IPS-15b (cell line): ENCODE data around the gene EIF2S2.

Experiments
- H3K27me3 ChIP-seq: one replicate; pipeline ENCODE4 v1.6.1; 2013; ENCODE audit warnings: low read length; ENCODE audit not compliant: control insufficient read depth, insufficient read depth
- H3K36me3 ChIP-seq: one replicate; pipeline ENCODE4 v1.6.1; 2013; ENCODE audit warnings: low read length; ENCODE audit not compliant: control insufficient read depth, insufficient read depth
- H3K4me1 ChIP-seq: one replicate; pipeline ENCODE4 v1.6.1; 2013; ENCODE audit warnings: mild to moderate bottlenecking, low read length; ENCODE audit not compliant: control insufficient read depth, insufficient read depth
- H3K4me3 ChIP-seq: one replicate; pipeline ENCODE4 v1.5.1; 2013; ENCODE audit warnings: low read depth, low read length
- H3K9ac ChIP-seq: one replicate; pipeline ENCODE4 v1.6.1; 2013; ENCODE audit warnings: low read depth, mild to moderate bottlenecking, low read length
- H3K9me3 ChIP-seq: one replicate; pipeline ENCODE4 v1.6.1; 2013; ENCODE audit warnings: mild to moderate bottlenecking, low read length; ENCODE audit not compliant: control insufficient read depth, insufficient read depth

The EIF2S2 gene

GRCh38 chr20:34083137-34083536, 28.9 kb downstream of the EIF2S2 start:
- Histone ChIP-seq H3K4me1 (no peaks in the 10 kb centered on the region), H3K4me3 (no peak overlapping the region), H3K9me3 (no peaks in the 10 kb centered on the region), H3K27me3 (no peaks in the 10 kb centered on the region), H3K9ac (no peak overlapping the region), H3K36me3 (peaks cover 13% of the 10 kb centered on the region)

DNA sequence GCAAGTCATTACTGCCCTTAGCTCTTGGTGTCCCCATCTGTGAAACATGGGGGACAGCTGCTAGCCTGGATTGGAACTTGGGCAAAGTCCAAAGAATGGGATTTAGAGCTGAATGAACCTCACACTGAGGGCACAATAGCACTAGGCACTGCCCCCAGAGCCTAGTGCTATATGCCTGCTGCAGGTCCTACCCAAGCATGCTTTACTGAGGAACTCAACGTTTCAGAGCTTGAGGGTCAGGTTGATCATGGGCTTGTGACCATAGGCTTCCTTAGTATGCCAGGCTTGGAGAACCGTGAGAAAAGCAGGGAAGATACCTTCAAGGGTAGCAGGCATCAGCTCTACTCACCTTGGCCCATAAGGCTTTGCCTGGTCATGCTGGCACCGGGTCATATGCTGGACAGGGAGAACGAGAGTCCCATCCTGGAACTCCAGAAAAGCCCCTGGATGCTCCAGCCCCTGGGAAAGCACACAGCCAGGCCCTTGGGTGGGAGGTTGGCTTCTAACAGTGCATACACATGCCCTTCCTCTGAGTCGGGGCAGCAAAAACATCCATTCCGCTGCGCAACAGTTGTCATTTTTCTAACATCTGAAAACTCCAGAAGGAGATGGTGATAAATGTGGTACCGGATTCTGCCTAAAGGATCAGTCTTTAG, 29.7 kb downstream of the EIF2S2 start:
- Histone ChIP-seq H3K4me1 (no peaks in the 10 kb centered on the region), H3K4me3 (no peak overlapping the region), H3K9ac (no peak overlapping the region), H3K9me3 (no peaks in the 10 kb centered on the region), H3K36me3 (peaks cover 13% of the 10 kb centered on the region), H3K27me3 (no peaks in the 10 kb centered on the region)

- Histone ChIP-seq H3K9me3 (no peaks in the 10 kb centered on the region), H3K36me3 (peaks cover 17% of the 10 kb centered on the region), H3K27me3 (no peaks in the 10 kb centered on the region), H3K4me3 (no peak overlapping the region), H3K9ac (no peak overlapping the region), H3K4me1 (no peaks in the 10 kb centered on the region)
Measured at GRCh38 chr20:34079818-34080217, 32.2 kb downstream of the EIF2S2 start.

DNA sequence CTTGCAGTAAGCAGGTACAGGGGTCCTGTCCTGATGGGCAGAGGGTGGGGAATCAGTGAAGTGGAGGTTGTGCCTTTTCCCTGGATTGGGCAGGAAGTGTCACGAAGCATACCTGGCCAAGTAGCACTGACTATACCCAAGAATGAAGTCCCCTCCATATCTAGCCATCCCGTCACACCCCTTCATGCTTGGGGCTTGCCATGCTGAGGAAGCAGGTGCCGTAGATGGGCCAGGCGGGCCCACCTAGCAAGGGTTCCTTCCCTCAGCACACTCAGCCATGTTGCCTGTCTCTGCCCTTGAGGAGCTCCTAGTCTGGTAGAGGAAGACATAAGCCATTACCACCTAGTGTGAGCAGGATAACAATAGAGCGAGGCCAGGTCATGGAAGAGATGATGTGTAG, 33.5 kb downstream of the EIF2S2 start:
- peaks cover 17% of the 10 kb centered on the region for H3K36me3 ChIP-seq
- no peaks in the 10 kb centered on the region for H3K9me3 ChIP-seq
- H3K9ac ChIP-seq = no peak overlapping the region
- no peaks in the 10 kb centered on the region for H3K4me1 ChIP-seq
- H3K27me3 ChIP-seq = no peaks in the 10 kb centered on the region
- no peak overlapping the region for H3K4me3 ChIP-seq

- H3K4me3 ChIP-seq = no peak overlapping the region
- H3K4me1 ChIP-seq = no peaks in the 10 kb centered on the region
- no peaks in the 10 kb centered on the region for H3K9me3 ChIP-seq
- no peaks in the 10 kb centered on the region for H3K27me3 ChIP-seq
- no peak overlapping the region for H3K9ac ChIP-seq
- H3K36me3 ChIP-seq = peaks cover 17% of the 10 kb centered on the region
Measured at GRCh38 chr20:34076952-34077351, 35.1 kb downstream of the EIF2S2 start.

DNA sequence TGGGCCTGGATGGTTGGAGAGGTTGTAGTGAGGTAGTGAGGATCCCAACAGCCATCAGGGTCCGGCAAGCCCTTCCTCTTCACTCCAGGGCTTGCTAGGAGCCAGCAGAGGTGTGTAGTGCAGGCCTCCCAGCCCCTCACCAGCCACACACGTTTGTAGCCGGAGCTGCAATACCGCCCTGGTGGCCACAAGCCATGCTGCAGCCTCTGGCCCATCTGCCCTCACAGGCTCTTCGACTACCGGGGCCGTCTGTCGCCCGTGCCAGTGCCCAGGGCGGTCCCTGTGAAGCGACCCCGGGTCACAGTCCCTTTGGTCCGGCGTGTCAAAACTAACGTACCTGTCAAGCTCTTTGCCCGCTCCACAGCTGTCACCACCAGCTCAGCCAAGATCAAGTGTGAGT, 36.4 kb downstream of the EIF2S2 start:
- Histone ChIP-seq H3K9ac (no peak overlapping the region), H3K4me3 (no peak overlapping the region), H3K4me1 (no peaks in the 10 kb centered on the region), H3K36me3 (peaks cover 17% of the 10 kb centered on the region), H3K27me3 (no peaks in the 10 kb centered on the region), H3K9me3 (no peaks in the 10 kb centered on the region)

DNA sequence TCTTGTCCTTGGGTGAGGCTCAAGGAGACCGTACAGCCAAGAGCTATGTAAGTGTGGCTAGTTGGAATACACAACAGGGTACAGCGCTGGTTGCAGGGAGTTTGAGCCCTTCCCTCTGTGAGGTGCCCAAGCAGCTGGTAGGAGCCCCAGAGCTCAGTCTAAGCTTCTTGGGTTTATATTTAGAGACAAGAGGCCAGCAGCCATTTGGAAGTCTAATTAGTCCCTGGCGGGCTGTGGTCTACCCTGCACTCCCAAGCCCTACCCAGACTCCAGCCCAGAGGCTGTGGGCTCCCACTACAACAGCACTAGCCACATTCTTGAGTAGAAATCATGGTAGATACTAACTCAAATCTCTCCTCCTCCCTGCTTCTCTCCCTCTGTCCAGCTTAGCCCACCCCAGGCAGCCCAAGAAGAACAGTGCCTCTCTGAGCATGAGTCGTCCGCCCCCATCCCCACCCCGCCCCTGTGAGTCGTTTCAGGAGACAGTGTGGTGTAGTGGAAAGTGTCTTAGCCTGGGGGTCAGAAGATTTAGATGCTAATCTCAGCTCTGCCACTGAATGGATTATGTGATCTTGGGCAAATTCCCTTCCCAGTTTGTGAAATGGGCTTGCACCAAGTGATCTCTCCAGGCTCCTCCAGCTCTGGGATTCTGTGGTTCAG, 37.8 kb downstream of the EIF2S2 start:
- no peak overlapping the region for H3K4me3 ChIP-seq
- no peaks in the 10 kb centered on the region for H3K9me3 ChIP-seq
- H3K36me3 ChIP-seq = peaks cover 10% of the 10 kb centered on the region
- no peaks in the 10 kb centered on the region for H3K27me3 ChIP-seq
- H3K9ac ChIP-seq = no peak overlapping the region
- H3K4me1 ChIP-seq = peaks cover 4% of the 10 kb centered on the region

- Histone ChIP-seq H3K27me3 (no peaks in the 10 kb centered on the region), H3K36me3 (peaks cover 4% of the 10 kb centered on the region)
Measured at GRCh38 chr20:34072778-34073177, 39.3 kb downstream of the EIF2S2 start.

GRCh38 chr20:34072076-34072475, 40.0 kb downstream of the EIF2S2 start:
- Histone ChIP-seq H3K4me3 (no peak overlapping the region), H3K4me1 (peaks cover 12% of the 10 kb centered on the region), H3K27me3 (no peaks in the 10 kb centered on the region), H3K9me3 (no peaks in the 10 kb centered on the region), H3K36me3 (peaks cover 4% of the 10 kb centered on the region), H3K9ac (no peak overlapping the region)

More at GRCh38 chr20:34072778-34073177, 39.3 kb downstream of the EIF2S2 start:
- Histone ChIP-seq H3K4me1 (peaks cover 8% of the 10 kb centered on the region), H3K4me3 (no peak overlapping the region), H3K9me3 (no peaks in the 10 kb centered on the region), H3K9ac (no peak overlapping the region)

GRCh38 chr20:34070859-34071258, 41.2 kb downstream of the EIF2S2 start:
- H3K27me3 ChIP-seq = no peaks in the 10 kb centered on the region
- no peak overlapping the region for H3K4me3 ChIP-seq
- H3K9ac ChIP-seq = no peak overlapping the region
- no peaks in the 10 kb centered on the region for H3K36me3 ChIP-seq
- H3K9me3 ChIP-seq = no peaks in the 10 kb centered on the region
- peaks cover 12% of the 10 kb centered on the region for H3K4me1 ChIP-seq

DNA sequence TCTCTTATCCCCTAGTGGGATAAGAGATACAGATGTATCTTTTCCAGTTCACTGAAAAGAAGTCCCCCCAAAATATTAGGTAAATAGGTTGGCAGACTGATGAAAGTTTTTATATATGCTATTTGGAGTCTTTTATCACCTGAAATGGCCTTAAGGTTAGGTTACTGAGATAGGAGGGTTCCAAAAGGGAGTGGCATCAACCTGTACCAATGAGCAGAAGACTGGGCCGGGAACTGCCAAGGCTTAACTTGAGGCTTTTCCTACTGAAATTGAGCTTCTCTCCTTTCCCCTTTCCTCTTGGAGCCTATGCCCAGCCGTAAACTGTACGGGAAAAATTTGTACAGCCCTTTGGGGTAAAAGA, 42.0 kb downstream of the EIF2S2 start:
- Histone ChIP-seq H3K36me3 (no peaks in the 10 kb centered on the region), H3K27me3 (no peaks in the 10 kb centered on the region), H3K4me3 (no peak overlapping the region), H3K9me3 (no peaks in the 10 kb centered on the region), H3K4me1 (peaks cover 12% of the 10 kb centered on the region), H3K9ac (no peak overlapping the region)

DNA sequence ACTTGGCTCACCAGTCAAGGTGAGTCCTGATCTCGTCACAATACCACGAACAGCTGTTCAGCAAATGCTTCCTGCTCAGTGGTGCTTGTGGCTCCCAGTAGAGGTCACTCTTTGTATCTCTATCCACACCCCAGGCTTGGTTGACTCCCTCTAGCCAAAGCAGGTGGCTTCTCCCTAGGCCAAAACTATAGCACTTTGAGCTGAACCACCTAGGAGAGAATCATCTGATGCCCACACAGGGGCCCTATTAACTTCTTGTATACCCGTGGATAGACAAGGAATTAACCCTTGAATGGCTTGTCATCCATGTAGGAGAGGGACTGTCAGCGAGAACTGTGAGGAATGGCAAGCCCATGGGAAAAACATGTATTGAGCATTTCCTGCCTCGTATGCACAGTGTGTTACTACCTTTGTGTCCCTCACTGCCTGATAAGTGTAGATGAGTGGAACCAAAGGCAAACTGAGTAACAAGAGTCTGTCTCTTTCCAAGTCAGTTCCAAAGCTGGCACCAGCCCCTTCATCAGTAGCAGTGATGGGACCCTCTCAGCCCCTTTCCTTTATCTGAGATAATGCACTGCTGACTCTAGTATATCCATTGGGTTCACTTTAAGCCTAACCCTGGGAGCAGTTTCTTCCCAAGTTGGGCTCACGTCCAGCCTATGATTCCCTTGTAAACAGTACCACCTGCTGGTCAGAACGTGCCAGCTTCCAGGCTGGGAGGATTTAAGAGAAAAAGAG, 42.5 kb downstream of the EIF2S2 start:
- no peaks in the 10 kb centered on the region for H3K27me3 ChIP-seq
- H3K9me3 ChIP-seq = no peaks in the 10 kb centered on the region
- no peaks in the 10 kb centered on the region for H3K36me3 ChIP-seq
- peaks cover 12% of the 10 kb centered on the region for H3K4me1 ChIP-seq
- H3K9ac ChIP-seq = no peak overlapping the region
- H3K4me3 ChIP-seq = no peak overlapping the region
